ENCODE data around the gene TDRD10. TPM values are rescaled to one million over a fixed set of nuclear protein-coding genes. Genes with fewer than 3 reads are reported as not detected.

The TDRD10 gene
- total RNA-seq, 8 experiments from 2014 or later, result 0.17 to 2.6 (median 0.92) TPM; not detected in 1

DNA sequence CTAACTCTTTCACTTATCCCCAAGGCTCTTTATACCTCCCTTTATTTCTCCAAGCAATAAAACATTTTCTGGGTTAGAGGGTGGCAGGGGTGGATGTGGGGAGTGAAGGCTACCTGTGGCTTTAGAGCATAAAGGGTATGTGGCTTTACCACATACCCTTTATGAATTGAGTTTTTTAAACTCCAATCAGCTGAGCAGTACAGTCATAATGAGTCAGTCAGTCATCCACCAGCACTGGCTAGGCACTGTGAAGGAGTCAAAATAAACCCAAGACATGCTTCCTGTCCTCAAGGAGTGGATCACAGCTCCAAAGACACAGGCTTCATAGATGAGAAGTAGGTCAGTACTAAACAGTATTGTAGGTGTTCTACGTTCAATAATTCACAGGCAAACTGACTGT, 2.6 kb upstream of the TDRD10 start:
- H3K4me3 ChIP-seq, result no peak overlapping the region
- in situ Hi-C loops (cut with MboI; ENCODE audit: low pct_unique_long_range_greater_than_20kb in 2 of 9, low sequenced_read_pairs in 9 of 9, unreplicated experiment in 9 of 9), result loop anchor here in 1 of 9 experiments (25.0 kb wide), 1 partner anchor 563 kb away; the partner anchor contains the start of genes ADAM15 and EFNA4
- 78 to 100% (median 93%) methylated on average over 1 of the region's 1 CpG; no CpG with 5 or more reads in 6 of the 10 experiments for WGBS, 10 experiments
- no peak for ATAC-seq (replicated peaks in 6 of 8)
- no peak overlapping the region for H3K27ac ChIP-seq
- H3K4me1 ChIP-seq (replicated peaks in 1 of 2), result peaks cover 0 to 4% of the 10 kb centered on the region in 2 donors

DNA sequence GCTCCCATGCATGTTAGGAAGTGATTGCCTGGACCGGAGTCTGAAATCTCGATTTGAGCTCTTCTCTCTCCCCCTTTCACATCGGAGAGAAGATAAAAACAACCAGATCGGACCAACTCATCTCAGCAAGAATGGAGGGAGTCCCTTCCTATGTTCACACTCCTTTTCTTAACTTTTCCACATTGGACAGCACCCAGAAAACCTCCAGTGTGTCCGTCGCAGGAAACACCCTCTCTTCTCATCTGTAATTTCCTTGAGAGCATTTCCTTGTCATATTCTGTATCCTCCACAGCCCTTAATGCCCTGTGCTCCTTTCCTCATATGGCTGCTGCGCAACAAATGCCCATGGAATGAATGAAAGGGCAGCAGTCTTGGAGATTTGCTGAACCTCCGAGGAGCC, 1.5 kb upstream of the TDRD10 start:
- Histone ChIP-seq H3K4me3 (no peak overlapping the region), H3K4me1 (replicated peaks in 1 of 2) (peaks cover 0 to 4% of the 10 kb centered on the region in 2 donors), H3K27ac (no peak overlapping the region)
- WGBS, 10 experiments, result 59 to 96% (median 78%) methylated on average over 3 to 8 of the region's 8 CpGs; no CpG with 5 or more reads in 2 of the 10 experiments
- ATAC-seq (replicated peaks in 6 of 8), result no peak
- in situ Hi-C loops (cut with MboI; ENCODE audit: low pct_unique_long_range_greater_than_20kb in 2 of 9, low sequenced_read_pairs in 9 of 9, unreplicated experiment in 9 of 9), result no loop called here

DNA sequence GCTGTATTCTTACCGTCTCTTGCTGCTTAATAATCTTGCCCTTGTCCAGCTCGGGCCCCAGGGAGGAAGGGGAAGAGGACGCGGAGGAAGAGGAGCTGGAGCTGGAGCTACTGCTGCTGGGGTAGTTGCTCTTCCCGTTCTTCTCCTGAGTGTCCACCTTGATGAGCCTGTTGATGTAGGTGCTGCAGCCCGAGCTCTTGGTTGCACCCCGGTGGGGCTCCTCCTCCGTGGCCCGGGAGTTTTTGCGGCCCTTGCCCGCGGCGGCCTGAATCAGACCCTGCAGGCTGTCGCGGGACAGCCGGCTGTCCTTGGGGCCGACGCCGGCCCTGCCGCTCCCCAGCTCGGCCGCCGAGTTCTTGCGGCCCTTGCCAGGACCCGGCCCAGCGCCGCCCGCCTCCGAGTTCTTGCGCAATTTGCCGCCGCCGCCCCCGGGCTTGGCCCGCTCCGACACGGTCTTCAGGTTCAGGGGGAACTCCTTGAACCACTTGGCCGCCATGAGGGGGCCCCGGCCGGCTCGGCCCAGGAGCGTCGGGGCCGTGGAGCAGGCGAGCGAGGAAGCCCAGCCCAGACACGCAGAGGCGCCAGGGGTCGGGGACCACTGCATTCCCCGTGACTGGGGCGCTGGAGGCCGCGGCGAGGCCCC, 475 bp upstream of the TDRD10 start:
- 0 to 40% (median 20%) methylated on average over 1 to 28 of the region's 54 CpGs; no CpG with 5 or more reads in 4 of the 10 experiments for WGBS, 10 experiments
- Histone ChIP-seq H3K4me1 (replicated peaks in 1 of 2) (peaks cover 0 to 4% of the 10 kb centered on the region in 2 donors), H3K27ac (no peak overlapping the region), H3K4me3 (peak overlapping the region in 4 of 5 donors; percentile 3 to 17 (median 14))
- in situ Hi-C loops (cut with MboI; ENCODE audit: low pct_unique_long_range_greater_than_20kb in 2 of 9, low sequenced_read_pairs in 9 of 9, unreplicated experiment in 9 of 9), result no loop called here
- ATAC-seq (replicated peaks in 6 of 8), result peak in 6 of 8 experiments; percentile 23 to 83 (median 62)

DNA sequence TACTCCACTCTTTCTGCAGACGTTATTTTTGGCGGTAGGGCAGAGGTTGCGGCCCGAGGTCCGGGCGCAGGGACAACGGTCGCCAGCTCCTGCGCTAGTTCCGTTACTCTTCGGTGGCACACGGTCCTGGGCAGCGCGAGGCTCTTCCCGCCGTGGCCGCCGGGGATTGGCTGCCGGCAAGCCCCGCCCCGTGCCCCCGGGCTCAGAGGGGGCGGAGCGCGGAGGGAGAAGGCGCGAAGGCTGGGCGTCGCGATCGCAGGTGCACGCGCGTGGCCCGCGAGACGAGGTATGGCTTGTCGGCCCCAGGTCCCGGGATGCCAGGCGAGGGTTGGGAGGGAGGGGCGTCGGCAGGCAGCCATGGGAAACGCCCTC, 711 bp downstream of the TDRD10 start:
- H3K27ac ChIP-seq, result no peak overlapping the region
- H3K4me3 ChIP-seq, result peak overlapping the region in 3 of 5 donors; percentile 3 to 17 (median 13)
- in situ Hi-C loops (cut with MboI; ENCODE audit: low pct_unique_long_range_greater_than_20kb in 2 of 9, low sequenced_read_pairs in 9 of 9, unreplicated experiment in 9 of 9), result no loop called here
- H3K4me1 ChIP-seq (replicated peaks in 1 of 2), result peaks cover 0 to 4% of the 10 kb centered on the region in 2 donors
- ATAC-seq (replicated peaks in 6 of 8), result peak in 3 of 8 experiments; percentile 42 to 60 (median 54)
- 17 to 60% (median 17%) methylated on average over 1 to 20 of the region's 43 CpGs; no CpG with 5 or more reads in 7 of the 10 experiments for WGBS, 10 experiments

DNA sequence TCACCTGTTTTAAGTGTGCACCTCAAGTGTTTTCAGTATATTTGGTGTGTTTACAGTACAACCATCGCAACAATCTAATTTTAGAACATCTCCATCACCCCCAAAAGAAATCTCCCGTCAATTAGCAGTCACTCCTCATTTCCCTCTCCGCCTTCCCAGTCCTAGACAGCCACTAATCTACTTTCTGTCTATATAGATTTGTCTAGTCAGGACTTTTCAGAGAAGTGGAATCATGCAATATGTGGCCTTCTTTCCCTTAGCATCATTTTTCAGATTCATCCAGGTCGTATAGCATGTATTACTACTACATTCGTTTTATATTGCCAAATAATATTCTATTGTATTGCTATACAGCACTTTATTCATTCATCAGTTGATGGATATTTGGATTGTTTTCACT, 1.9 kb downstream of the TDRD10 start:
- in situ Hi-C loops (cut with MboI; ENCODE audit: low pct_unique_long_range_greater_than_20kb in 2 of 9, low sequenced_read_pairs in 9 of 9, unreplicated experiment in 9 of 9), result no loop called here
- ATAC-seq (replicated peaks in 6 of 8), result no peak
- WGBS, 10 experiments, result 39 to 90% (median 78%) methylated on average over 1 to 5 of the region's 5 CpGs
- H3K4me3 ChIP-seq, result no peak overlapping the region
- H3K4me1 ChIP-seq (replicated peaks in 1 of 2), result peaks cover 0 to 4% of the 10 kb centered on the region in 2 donors
- no peak overlapping the region for H3K27ac ChIP-seq

DNA sequence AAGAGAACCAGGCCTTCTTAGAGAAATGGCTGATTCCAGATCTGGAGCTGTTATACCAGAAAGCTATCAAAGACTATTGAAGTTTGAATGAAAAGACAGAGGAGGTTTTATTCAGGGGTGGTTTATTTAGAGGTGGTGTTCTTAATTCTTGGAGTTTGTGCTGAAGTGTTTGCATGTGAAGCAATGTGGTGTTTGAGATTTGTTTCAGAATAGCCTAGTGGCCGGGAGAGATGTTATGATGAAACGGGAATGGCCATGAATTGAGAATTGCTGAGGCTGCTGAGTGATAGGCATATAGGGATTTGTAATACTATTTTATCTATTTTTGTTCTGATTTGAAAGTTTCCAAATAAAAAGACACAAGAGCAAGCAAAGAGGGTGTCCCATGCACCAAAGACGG, 10.7 kb downstream of the TDRD10 start:
- in situ Hi-C loops (cut with MboI; ENCODE audit: low pct_unique_long_range_greater_than_20kb in 2 of 9, low sequenced_read_pairs in 9 of 9, unreplicated experiment in 9 of 9), result no loop called here
- Histone ChIP-seq H3K4me3 (no peak overlapping the region), H3K27ac (no peak overlapping the region), H3K4me1 (replicated peaks in 1 of 2) (no peaks in the 10 kb centered on the region)
- no peak for ATAC-seq (replicated peaks in 6 of 8)
- 41 to 100% (median 86%) methylated on average over 1 to 3 of the region's 3 CpGs for WGBS, 10 experiments

DNA sequence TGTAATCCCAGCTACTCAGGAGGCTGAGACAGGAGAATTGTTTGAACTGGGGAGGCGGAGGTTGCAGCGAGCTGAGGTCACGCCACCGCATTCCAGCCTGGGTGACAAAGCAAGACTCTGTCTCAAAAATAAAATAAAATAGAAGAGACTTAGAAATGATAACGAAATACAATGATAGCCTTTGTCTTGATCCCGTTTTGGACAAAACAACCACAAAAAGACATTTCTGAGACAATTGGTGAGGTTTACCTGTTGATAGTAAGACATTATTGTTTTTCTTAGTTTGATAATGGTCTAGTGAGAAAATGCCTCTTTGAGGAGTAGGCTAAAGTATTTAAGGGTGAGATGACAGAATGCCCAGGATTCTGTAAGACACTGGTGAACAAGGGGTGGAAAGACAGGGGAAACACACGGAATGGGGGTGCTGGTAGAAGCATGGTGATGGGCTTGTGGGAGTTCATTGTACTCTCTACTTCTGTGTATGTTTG, 12.1 kb downstream of the TDRD10 start:
- Histone ChIP-seq H3K4me1 (replicated peaks in 1 of 2) (no peaks in the 10 kb centered on the region), H3K4me3 (no peak overlapping the region), H3K27ac (no peak overlapping the region)
- no peak for ATAC-seq (replicated peaks in 6 of 8)
- WGBS, 10 experiments, result 11 to 90% (median 66%) methylated on average over 2 to 7 of the region's 7 CpGs
- in situ Hi-C loops (cut with MboI; ENCODE audit: low pct_unique_long_range_greater_than_20kb in 2 of 9, low sequenced_read_pairs in 9 of 9, unreplicated experiment in 9 of 9), result no loop called here

DNA sequence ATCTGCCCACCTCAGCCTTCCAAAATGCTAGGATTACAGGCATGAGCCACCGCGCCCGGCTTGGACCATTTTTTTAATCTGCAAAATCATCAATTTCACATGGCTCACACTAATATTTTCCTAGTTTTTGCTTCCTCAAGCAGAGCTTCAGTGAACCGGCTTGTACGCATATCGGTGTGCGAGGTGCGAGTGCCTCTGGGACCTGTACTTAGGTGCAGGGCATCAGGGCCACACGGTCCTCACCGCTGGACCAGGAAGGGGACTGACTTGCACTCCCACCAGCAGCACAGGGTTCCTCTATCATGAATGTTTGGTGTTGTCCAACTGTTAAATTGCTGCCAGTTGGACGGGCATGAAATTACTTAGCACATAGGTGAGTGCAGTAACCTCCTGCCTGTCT, 15.6 kb downstream of the TDRD10 start:
- ATAC-seq (replicated peaks in 6 of 8), result no peak
- Histone ChIP-seq H3K4me1 (replicated peaks in 1 of 2) (no peaks in the 10 kb centered on the region), H3K4me3 (no peak overlapping the region), H3K27ac (no peak overlapping the region)
- in situ Hi-C loops (cut with MboI; ENCODE audit: low pct_unique_long_range_greater_than_20kb in 2 of 9, low sequenced_read_pairs in 9 of 9, unreplicated experiment in 9 of 9), result no loop called here
- WGBS, 10 experiments, result 79 to 100% (median 95%) methylated on average over 1 to 11 of the region's 11 CpGs; no CpG with 5 or more reads in 2 of the 10 experiments

DNA sequence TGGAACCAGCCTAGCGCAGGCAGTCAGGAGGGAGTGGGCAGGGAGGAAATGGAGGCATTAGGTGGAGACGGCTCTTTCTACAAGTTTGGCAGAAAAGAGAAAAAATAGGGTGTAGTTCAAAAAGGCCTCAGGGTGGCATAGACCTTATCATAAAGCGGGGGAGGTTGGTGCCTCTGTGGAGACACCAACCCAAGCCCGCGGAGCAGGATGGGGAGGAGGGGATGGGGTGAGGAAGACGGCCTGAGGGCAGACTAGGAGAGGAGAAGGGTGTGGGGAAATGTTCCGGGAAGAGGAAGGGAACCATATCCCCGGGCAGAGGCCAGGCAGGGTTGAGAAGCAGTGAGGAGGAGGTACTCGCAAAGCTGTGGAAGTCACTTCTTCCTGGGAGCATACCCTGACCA, 17.6 kb downstream of the TDRD10 start:
- Histone ChIP-seq H3K4me1 (replicated peaks in 1 of 2) (no peaks in the 10 kb centered on the region), H3K4me3 (no peak overlapping the region), H3K27ac (no peak overlapping the region)
- 0 to 100% (median 83%) methylated on average over 1 to 8 of the region's 9 CpGs; no CpG with 5 or more reads in 3 of the 10 experiments for WGBS, 10 experiments
- in situ Hi-C loops (cut with MboI; ENCODE audit: low pct_unique_long_range_greater_than_20kb in 2 of 9, low sequenced_read_pairs in 9 of 9, unreplicated experiment in 9 of 9), result no loop called here
- ATAC-seq (replicated peaks in 6 of 8), result peak in 3 of 8 experiments; percentile 77 to 92 (median 82)

DNA sequence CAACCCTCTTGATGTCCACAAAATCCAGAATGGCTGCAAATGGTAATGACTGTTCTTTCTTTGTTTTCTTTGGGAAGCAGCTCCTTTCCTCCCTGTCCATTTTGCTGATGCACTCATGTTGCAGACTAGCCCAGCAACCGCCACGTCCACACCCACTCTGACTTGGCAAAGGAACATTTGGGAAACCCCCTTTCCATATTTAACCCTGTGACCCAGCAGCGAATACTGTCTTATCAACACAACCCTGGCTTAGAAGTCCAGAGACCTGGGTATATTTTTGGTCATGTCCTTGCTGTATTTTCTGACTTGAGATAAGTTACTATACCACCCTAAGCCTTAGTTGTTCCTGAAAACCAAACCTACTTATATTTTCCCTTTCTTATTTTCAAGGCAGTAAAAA, 18.3 kb downstream of the TDRD10 start:
- in situ Hi-C loops (cut with MboI; ENCODE audit: low pct_unique_long_range_greater_than_20kb in 2 of 9, low sequenced_read_pairs in 9 of 9, unreplicated experiment in 9 of 9), result no loop called here
- Histone ChIP-seq H3K27ac (no peak overlapping the region), H3K4me1 (replicated peaks in 1 of 2) (no peaks in the 10 kb centered on the region), H3K4me3 (no peak overlapping the region)
- WGBS, 10 experiments, result 0 to 100% (median 81%) methylated on average over 1 to 3 of the region's 3 CpGs; no CpG with 5 or more reads in 3 of the 10 experiments
- peak in 3 of 8 experiments; percentile 28 to 73 (median 70) for ATAC-seq (replicated peaks in 6 of 8)

DNA sequence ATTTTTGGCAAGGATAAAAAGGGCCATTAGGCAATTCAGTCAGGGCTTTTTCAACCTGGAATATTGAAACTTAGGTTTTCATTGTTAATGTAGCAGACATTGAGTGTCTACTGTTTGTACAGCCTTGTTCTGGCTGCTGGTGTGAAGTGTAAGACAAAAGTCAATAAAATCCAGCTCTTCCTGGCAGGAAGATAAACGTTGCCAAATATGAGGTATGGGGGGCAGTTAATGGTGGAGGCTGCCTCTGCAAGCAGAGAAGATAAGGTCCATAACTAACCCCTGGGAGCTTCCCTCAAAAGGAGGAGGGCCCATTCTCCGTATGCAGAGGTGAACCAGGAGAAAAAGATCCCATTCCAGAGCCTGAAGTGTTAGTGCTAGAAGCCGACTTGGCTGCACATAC, 19.7 kb downstream of the TDRD10 start:
- Histone ChIP-seq H3K4me3 (no peak overlapping the region), H3K27ac (no peak overlapping the region), H3K4me1 (replicated peaks in 1 of 2) (no peaks in the 10 kb centered on the region)
- WGBS, 10 experiments, result 50 to 83% (median 66%) methylated on average over 2 to 3 of the region's 3 CpGs; no CpG with 5 or more reads in 3 of the 10 experiments
- in situ Hi-C loops (cut with MboI; ENCODE audit: low pct_unique_long_range_greater_than_20kb in 2 of 9, low sequenced_read_pairs in 9 of 9, unreplicated experiment in 9 of 9), result no loop called here
- ATAC-seq (replicated peaks in 6 of 8), result no peak

DNA sequence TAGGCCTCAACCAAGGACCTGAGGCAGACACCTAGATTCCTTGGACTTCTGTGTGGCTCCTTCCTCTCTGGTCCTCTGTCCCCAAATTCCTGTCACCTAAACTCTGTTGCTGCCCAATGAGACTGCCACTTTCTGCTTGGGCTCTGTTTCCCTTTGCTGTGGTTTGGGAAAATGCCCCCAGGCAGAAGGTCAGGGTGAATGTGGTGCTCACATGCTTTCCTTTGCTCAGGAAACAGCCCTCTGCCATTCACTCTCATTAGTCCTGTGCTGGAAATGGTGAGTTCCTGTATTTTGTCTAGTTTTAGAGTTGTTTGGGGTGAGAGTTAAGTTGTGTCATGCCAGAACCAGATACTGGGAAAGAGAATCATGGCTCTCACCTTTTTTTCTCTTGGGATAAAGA, 22.9 kb downstream of the TDRD10 start:
- no peaks in the 10 kb centered on the region for H3K4me1 ChIP-seq (replicated peaks in 1 of 2)
- peak in 2 of 8 experiments; percentile 11 to 35 for ATAC-seq (replicated peaks in 6 of 8)
- no peak overlapping the region for H3K27ac ChIP-seq
- in situ Hi-C loops (cut with MboI; ENCODE audit: low pct_unique_long_range_greater_than_20kb in 2 of 9, low sequenced_read_pairs in 9 of 9, unreplicated experiment in 9 of 9), result no loop called here
- no peak overlapping the region for H3K4me3 ChIP-seq

DNA sequence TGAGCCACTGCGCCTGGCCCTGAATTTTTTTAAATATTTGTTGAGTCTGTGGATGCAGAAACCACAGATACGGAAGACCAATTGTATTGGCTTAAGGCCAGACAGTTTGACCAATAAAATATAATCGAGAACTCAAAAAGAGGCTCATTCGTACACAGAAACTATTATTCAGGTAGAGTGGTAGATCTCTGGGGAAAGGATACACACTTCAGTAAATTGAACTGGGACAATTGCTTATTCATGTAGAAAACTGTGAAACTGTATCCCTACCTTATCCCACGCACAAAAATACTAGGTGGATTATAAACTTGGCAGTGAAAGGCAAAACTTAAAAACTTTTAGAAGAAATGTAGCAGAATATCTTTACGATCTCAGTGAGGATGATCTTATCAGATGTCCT, 25.2 kb downstream of the TDRD10 start:
- WGBS, 10 experiments, result 49 to 86% (median 76%) methylated on average over 2 to 6 of the region's 6 CpGs; no CpG with 5 or more reads in 1 of the 10 experiments
- Histone ChIP-seq H3K27ac (no peak overlapping the region), H3K4me1 (replicated peaks in 1 of 2) (no peaks in the 10 kb centered on the region), H3K4me3 (no peak overlapping the region)
- in situ Hi-C loops (cut with MboI; ENCODE audit: low pct_unique_long_range_greater_than_20kb in 2 of 9, low sequenced_read_pairs in 9 of 9, unreplicated experiment in 9 of 9), result no loop called here
- no peak for ATAC-seq (replicated peaks in 6 of 8)

DNA sequence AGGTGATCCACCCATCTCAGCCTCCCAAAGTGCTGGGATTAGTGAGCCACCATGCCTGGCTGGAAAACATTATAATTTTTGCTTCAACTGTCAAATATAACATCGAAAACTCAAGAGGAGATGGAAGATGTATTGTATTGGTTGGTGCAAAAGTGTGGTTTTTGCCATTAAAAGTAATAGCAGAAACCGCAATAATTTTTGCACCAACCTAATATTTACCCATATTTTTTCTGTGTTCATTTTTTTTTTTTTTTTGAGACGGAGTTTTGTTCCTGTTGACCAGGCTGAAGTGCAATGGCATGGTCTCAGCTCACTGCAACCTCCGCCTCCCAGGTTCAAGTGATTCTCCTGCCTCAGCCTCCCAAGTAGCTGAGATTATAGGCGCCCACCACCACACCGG, 27.3 kb downstream of the TDRD10 start:
- H3K4me3 ChIP-seq, result no peak overlapping the region
- H3K4me1 ChIP-seq (replicated peaks in 1 of 2), result no peaks in the 10 kb centered on the region
- 59 to 100% (median 83%) methylated on average over 3 to 6 of the region's 6 CpGs; no CpG with 5 or more reads in 2 of the 10 experiments for WGBS, 10 experiments
- in situ Hi-C loops (cut with MboI; ENCODE audit: low pct_unique_long_range_greater_than_20kb in 2 of 9, low sequenced_read_pairs in 9 of 9, unreplicated experiment in 9 of 9), result no loop called here
- H3K27ac ChIP-seq, result no peak overlapping the region
- ATAC-seq (replicated peaks in 6 of 8), result no peak
